ENCODE results near the gene RSRP1.

DNA sequence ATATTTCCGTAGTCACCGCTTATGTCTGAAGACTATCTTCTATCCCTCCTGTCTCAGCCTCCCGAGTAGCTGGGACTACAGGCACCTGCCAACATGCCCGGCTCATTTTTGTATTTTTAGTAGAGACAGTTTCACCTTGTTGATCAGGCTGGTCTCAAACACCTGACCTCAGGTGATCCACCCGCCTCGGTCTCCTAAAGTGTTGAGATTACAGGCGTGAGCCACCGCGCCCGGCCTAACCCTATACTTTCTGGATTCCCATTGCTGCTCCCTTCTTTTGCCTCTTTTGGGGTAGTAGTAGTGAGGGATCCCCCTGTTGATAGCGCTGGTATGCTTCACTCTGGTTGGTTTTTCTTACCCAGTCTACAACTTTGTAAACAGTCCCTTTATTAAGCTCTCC is 9.2 kb downstream of the RSRP1 start:
- TF ChIP-seq, protein P1, sequence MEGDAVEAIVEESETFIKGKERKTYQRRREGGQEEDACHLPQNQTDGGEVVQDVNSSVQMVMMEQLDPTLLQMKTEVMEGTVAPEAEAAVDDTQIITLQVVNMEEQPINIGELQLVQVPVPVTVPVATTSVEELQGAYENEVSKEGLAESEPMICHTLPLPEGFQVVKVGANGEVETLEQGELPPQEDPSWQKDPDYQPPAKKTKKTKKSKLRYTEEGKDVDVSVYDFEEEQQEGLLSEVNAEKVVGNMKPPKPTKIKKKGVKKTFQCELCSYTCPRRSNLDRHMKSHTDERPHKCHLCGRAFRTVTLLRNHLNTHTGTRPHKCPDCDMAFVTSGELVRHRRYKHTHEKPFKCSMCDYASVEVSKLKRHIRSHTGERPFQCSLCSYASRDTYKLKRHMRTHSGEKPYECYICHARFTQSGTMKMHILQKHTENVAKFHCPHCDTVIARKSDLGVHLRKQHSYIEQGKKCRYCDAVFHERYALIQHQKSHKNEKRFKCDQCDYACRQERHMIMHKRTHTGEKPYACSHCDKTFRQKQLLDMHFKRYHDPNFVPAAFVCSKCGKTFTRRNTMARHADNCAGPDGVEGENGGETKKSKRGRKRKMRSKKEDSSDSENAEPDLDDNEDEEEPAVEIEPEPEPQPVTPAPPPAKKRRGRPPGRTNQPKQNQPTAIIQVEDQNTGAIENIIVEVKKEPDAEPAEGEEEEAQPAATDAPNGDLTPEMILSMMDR (IDR thresholded peaks at IDR 0.05): no peak
- TF ChIP-seq POLR2A (IDR thresholded peaks at IDR 0.05): no peak

Data from adrenal gland (tissue), 5 donors.